ENCODE data around the gene ELN.

ELN gene

GRCh38 chr7:74001150-74001494 lies 26.9 kb upstream of the ELN start:
- TF ChIP-seq NFIC (IDR thresholded peaks at IDR 0.05) (no peak), CREB1 (IDR thresholded peaks at IDR 0.05; ENCODE audit: low read depth) (no peak), USF1 (IDR thresholded peaks at IDR 0.05) (no peak), FOXM1 (IDR thresholded peaks at IDR 0.05; ENCODE audit: borderline replicate concordance, low read depth) (no peak), ZBTB7A (IDR thresholded peaks at IDR 0.05; ENCODE audit: low read depth) (no peak), YY1 (IDR thresholded peaks at IDR 0.05; ENCODE audit: low read depth) (no peak), EGR1 (IDR thresholded peaks at IDR 0.05) (no peak), TCF12 (IDR thresholded peaks at IDR 0.05; ENCODE audit: low read depth) (no peak), TAF1 (IDR thresholded peaks at IDR 0.05; ENCODE audit: low read depth) (no peak), CEBPB (IDR thresholded peaks at IDR 0.05) (no peak), RAD21 (IDR thresholded peaks at IDR 0.05; ENCODE audit: low read depth) (no peak)

GRCh38 chr7:74002474-74003017 lies 25.4 kb upstream of the ELN start:
- TF ChIP-seq ZBTB7A (IDR thresholded peaks at IDR 0.05; ENCODE audit: low read depth) (no peak), CREB1 (IDR thresholded peaks at IDR 0.05; ENCODE audit: low read depth) (no peak), NFIC (IDR thresholded peaks at IDR 0.05) (no peak), YY1 (IDR thresholded peaks at IDR 0.05; ENCODE audit: low read depth) (peak; percentile 45; the same call in 1 of the 2 replicates), RAD21 (IDR thresholded peaks at IDR 0.05; ENCODE audit: low read depth) (no peak)

GRCh38 chr7:74003621-74004020 lies 24.4 kb upstream of the ELN start:
- TF ChIP-seq TCF12 (IDR thresholded peaks at IDR 0.05; ENCODE audit: low read depth) (no peak), FOXM1 (IDR thresholded peaks at IDR 0.05; ENCODE audit: borderline replicate concordance, low read depth) (no peak), CREB1 (IDR thresholded peaks at IDR 0.05; ENCODE audit: low read depth) (no peak), ZBTB7A (IDR thresholded peaks at IDR 0.05; ENCODE audit: low read depth) (no peak), YY1 (IDR thresholded peaks at IDR 0.05; ENCODE audit: low read depth) (no peak), TAF1 (IDR thresholded peaks at IDR 0.05; ENCODE audit: low read depth) (no peak), EP300 (IDR thresholded peaks at IDR 0.05; ENCODE audit: borderline replicate concordance) (no peak), RAD21 (IDR thresholded peaks at IDR 0.05; ENCODE audit: low read depth) (no peak), TEAD4 (IDR thresholded peaks at IDR 0.05) (no peak), NFIC (IDR thresholded peaks at IDR 0.05) (no peak), EGR1 (IDR thresholded peaks at IDR 0.05) (no peak), CEBPB (IDR thresholded peaks at IDR 0.05) (no peak), REST (IDR thresholded peaks at IDR 0.05; ENCODE audit: low read depth) (no peak), USF1 (IDR thresholded peaks at IDR 0.05) (no peak), MAX (IDR thresholded peaks at IDR 0.05) (no peak)

GRCh38 chr7:74006032-74006431 lies 21.9 kb upstream of the ELN start:
- TF ChIP-seq MAX (IDR thresholded peaks at IDR 0.05) = no peak
- TF ChIP-seq YY1 (IDR thresholded peaks at IDR 0.05; ENCODE audit: low read depth) = no peak
- TF ChIP-seq REST (IDR thresholded peaks at IDR 0.05; ENCODE audit: low read depth) = no peak
- no peak for TF ChIP-seq TAF1 (IDR thresholded peaks at IDR 0.05; ENCODE audit: low read depth)
- TF ChIP-seq USF1 (IDR thresholded peaks at IDR 0.05) = no peak
- TF ChIP-seq TEAD4 (IDR thresholded peaks at IDR 0.05) = no peak
- TF ChIP-seq RAD21 (IDR thresholded peaks at IDR 0.05; ENCODE audit: low read depth) = no peak
- TF ChIP-seq TCF12 (IDR thresholded peaks at IDR 0.05; ENCODE audit: low read depth) = no peak

GRCh38 chr7:74006451-74007241 lies 21.3 kb upstream of the ELN start:
- no peak for TF ChIP-seq USF1 (IDR thresholded peaks at IDR 0.05)
- peak; percentile 18; the same call in 1 of the 2 replicates for TF ChIP-seq REST (IDR thresholded peaks at IDR 0.05; ENCODE audit: low read depth)
- TF ChIP-seq TEAD4 (IDR thresholded peaks at IDR 0.05) = no peak
- TF ChIP-seq NFIC (IDR thresholded peaks at IDR 0.05) = no peak
- TF ChIP-seq RAD21 (IDR thresholded peaks at IDR 0.05; ENCODE audit: low read depth) = no peak
